HG03196 (cell line): ENCODE measurements around the gene TIGAR.

Experiments used
- ATAC-seq: cut with Tn5 transposase; IDR thresholded peaks from one replicate; pipeline ENCODE4 v1.9.1; 2021; ENCODE audit not compliant: unreplicated experiment

Gene TIGAR

GRCh38 chr12:4282892-4283511 is 38.0 kb upstream of the TIGAR start:
- ATAC-seq, result no peak

- no peak for ATAC-seq
These were observed 37.3 kb upstream of the TIGAR start for GRCh38 chr12:4283512-4284255.

GRCh38 chr12:4284306-4284705 is 36.7 kb upstream of the TIGAR start:
- no peak for ATAC-seq

- ATAC-seq, result no peak
These were observed 35.9 kb upstream of the TIGAR start for GRCh38 chr12:4285070-4285469.

GRCh38 chr12:4286228-4286627 is 34.8 kb upstream of the TIGAR start:
- no peak for ATAC-seq

GRCh38 chr12:4286771-4287317 is 34.2 kb upstream of the TIGAR start:
- ATAC-seq, result no peak

GRCh38 chr12:4287325-4288211 is 33.4 kb upstream of the TIGAR start:
- no peak for ATAC-seq

- ATAC-seq, result no peak
These were observed 32.5 kb upstream of the TIGAR start for GRCh38 chr12:4288296-4289131.

- ATAC-seq, result no peak
These were observed 31.7 kb upstream of the TIGAR start for GRCh38 chr12:4289231-4289878.

GRCh38 chr12:4289998-4290790 is 30.8 kb upstream of the TIGAR start:
- no peak for ATAC-seq

- no peak for ATAC-seq
These were observed 28.5 kb upstream of the TIGAR start for GRCh38 chr12:4292341-4293073.

- no peak for ATAC-seq
These were observed 27.6 kb upstream of the TIGAR start for GRCh38 chr12:4293299-4293965.

GRCh38 chr12:4293966-4294505 is 27.0 kb upstream of the TIGAR start:
- no peak for ATAC-seq

- ATAC-seq, result no peak
These were observed 24.3 kb upstream of the TIGAR start for GRCh38 chr12:4296751-4297150.

- ATAC-seq, result no peak
These were observed 23.4 kb upstream of the TIGAR start for GRCh38 chr12:4297617-4298016.

- ATAC-seq, result no peak
These were observed 20.1 kb upstream of the TIGAR start for GRCh38 chr12:4300883-4301282.

GRCh38 chr12:4301932-4302501 is 19.0 kb upstream of the TIGAR start:
- ATAC-seq, result no peak
